GM10266 (cell line): ENCODE data around the gene SLC25A5.
A peak's percentile ranks its signal among the peaks of the same experiment; 100 is the strongest.
"Not testable (repeated sequence)": the region's sequence is repeated elsewhere in the genome, so short reads cannot be mapped to it uniquely, and the experiment has no call there.

Experiments used
- DNase-seq: peaks from one replicate; pipeline ENCODE4 v3.0.0; 2012; ENCODE audit errors: extremely low spot score
- TF ChIP-seq, protein P1 (sequence below): IDR thresholded peaks from 2 replicates; pipeline ENCODE4 v1.5.1; 2012; ENCODE audit warnings: mild to moderate bottlenecking, low read depth; ENCODE audit not compliant: control insufficient read depth, insufficient read depth; ENCODE audit errors: missing control alignments

The SLC25A5 gene

DNA sequence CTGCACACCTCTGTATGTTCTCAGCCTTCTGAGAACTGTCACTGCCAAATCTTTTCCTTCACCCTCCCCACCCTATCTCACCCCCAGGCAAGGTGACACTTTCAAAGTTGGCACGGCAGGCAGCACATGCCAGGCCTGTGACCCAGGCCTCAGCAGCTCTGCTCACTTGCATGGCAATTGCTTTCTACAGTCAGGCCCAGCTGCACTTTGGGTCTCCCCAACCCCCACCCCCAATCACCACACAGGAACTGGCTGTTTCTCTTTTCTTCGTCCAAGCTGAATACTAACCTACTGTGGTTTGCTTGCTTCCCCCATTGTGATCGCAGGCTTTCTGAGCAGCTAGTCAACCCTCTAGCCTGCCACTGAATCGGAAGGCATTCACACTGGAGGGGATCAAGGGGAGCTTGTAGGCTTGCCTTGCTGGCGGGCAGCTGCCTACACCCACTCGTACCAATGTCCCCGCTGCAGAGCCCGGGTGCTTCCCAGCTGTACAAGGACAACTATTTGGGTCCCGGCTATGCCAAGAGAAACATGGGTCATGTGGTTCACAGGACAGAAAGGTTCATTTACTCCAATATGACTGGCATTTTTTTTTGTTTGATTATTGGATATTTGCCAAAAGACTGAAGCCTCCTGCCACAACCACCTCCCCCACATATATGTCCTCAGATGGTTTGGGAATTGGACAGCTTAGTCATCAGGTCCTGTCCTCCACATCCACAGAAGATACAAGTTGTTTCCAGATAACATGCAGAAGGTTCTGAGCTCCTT lies 41.0 kb upstream of the SLC25A5 start:
- TF ChIP-seq, protein P1, sequence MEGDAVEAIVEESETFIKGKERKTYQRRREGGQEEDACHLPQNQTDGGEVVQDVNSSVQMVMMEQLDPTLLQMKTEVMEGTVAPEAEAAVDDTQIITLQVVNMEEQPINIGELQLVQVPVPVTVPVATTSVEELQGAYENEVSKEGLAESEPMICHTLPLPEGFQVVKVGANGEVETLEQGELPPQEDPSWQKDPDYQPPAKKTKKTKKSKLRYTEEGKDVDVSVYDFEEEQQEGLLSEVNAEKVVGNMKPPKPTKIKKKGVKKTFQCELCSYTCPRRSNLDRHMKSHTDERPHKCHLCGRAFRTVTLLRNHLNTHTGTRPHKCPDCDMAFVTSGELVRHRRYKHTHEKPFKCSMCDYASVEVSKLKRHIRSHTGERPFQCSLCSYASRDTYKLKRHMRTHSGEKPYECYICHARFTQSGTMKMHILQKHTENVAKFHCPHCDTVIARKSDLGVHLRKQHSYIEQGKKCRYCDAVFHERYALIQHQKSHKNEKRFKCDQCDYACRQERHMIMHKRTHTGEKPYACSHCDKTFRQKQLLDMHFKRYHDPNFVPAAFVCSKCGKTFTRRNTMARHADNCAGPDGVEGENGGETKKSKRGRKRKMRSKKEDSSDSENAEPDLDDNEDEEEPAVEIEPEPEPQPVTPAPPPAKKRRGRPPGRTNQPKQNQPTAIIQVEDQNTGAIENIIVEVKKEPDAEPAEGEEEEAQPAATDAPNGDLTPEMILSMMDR: no peak
- DNase-seq: peak; percentile 36

DNA sequence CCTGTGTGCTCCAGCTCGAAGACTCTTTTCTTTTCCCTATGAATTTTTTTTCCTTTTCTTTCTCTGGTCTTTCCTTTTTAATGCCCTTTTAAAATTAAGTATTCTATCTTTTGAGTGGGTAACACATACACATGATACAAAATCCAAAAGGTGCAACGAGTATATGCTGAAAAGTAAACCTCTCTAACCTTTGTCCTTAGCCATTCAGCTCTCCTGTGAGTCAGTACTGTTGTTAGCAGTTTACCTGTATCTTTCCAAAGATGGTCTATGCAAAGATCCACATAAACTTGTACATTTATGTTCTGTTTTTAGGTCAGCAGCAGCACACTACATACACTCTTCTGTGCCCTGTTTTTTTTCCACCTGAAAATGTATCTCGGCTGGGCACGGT lies 40.5 kb upstream of the SLC25A5 start:
- TF ChIP-seq, protein P1: no peak
- no peak for DNase-seq

DNA sequence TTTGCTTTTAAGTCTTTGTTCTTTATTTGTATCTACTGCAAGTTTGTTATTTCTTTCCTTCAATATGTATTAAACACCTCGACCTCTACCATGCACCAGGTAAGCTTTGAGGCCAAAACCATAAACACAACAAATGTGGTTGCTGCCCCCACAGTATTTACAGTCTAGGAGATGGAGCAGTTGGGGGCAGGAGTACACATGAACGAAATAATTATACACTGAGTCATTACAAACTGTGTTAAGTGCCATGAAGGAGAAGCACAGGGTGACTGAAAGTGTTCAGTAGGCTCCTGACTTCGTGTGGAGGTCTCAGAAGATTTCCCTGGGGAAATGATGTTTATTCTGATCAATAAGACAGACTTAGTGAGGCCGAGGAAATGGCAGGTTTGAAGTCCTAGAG lies 38.8 kb upstream of the SLC25A5 start:
- no peak for DNase-seq
- TF ChIP-seq, protein P1: no peak

DNA sequence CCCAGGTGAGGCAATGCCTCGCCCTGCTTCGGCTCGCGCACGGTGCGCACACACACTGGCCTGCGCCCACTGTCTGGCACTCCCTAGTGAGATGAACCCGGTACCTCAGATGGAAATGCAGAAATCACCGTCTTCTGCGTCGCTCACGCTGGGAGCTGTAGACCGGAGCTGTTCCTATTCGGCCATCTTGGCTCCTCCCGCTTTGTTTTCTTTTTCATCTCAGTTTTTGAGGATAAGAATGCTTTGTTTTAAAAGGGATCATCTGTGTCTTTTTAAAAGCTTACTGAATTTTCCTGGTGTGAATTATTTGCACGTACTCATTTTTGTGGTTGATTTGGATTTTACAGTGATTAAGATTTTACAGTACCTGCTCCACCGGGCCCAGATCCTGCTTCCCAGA lies 26.9 kb upstream of the SLC25A5 start:
- DNase-seq: not testable (repeated sequence)

DNA sequence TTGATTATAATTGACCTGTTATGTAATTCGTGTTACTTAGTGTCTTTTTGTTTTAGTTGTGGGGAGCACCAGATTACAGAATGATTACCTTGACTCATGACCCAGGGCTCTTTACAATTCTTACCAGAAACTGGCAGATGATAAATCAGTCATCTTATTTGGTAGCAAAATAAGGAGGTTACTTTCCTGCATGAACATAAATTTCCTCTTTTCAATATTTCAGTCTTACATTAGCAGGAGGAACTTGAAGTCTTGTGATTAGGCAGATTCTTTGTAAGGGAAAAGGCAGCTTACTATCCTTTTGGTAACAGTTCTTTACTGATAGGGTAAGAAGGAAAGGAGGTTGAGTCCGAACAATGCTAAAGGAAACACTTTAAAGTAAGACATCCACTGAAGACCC lies 26.0 kb upstream of the SLC25A5 start:
- DNase-seq: no peak
- TF ChIP-seq, protein P1: no peak

DNA sequence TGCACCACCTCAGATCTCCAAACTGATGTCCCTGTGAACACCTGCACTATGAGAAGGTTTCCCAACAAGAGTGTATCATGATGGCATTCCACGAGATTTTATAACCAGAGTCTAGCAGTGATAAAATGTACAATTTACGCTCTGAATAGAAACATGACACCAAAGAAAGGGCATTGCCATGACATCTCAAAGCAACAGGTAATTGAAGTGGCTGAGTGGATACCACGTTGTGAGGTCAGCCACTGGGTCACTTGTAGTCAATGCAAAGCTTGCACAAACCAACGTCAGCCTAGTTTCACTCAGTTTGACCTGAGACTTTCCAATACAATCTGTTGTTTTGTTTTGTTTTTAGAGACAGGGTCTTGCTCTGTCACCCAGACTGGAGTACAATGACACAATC lies 15.0 kb upstream of the SLC25A5 start:
- TF ChIP-seq, protein P1: no peak
- DNase-seq: no peak

DNA sequence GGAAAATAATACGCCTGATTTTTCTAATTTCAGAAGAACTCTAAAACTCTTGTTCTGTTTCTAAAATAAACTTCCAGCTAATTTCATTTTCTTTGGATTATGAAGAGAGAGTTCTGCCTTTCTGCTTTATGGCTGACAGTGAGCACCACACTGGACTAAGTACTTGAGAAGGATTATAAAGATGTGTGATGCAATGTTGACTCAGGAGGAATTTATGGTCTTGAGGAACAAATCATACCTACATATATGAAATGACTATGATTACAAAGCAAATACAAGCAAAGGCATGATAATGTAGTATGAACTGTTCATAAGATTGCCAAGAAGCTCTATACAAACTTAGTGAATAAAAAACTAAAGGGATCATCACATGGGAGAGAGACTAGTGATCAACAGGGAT lies 13.0 kb upstream of the SLC25A5 start:
- TF ChIP-seq, protein P1: no peak
- no peak for DNase-seq

DNA sequence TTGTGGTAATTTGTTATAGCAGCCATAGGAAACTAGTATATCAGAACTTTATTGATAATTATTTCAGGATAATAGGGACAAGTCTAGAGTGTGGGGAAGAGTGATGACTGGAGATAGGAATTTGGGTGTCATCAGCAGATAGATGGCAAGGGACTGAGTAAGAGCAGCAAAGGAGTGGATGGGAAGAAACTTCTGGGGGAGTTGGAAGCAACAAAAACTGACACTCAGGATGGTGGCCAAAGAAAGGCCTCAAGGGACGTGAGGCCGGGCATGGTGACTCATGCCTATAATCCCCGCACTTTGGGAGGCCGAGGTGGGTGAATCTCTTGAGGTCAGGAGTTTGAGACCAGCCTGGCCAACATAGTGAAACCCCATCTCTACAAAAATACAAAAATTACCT lies 9.1 kb upstream of the SLC25A5 start:
- no peak for DNase-seq
- TF ChIP-seq, protein P1: no peak
